ENCODE results near the gene SENP7. TPM values are rescaled to one million over a fixed set of nuclear protein-coding genes. Genes with fewer than 3 reads are reported as not detected.
"Not testable (repeated sequence)": the region's sequence is repeated elsewhere in the genome, so short reads cannot be mapped to it uniquely, and the experiment has no call there.

SENP7 gene
- total and polyA plus RNA-seq, 2 experiments from 2014 or later = 3.5 to 8.2 TPM

DNA sequence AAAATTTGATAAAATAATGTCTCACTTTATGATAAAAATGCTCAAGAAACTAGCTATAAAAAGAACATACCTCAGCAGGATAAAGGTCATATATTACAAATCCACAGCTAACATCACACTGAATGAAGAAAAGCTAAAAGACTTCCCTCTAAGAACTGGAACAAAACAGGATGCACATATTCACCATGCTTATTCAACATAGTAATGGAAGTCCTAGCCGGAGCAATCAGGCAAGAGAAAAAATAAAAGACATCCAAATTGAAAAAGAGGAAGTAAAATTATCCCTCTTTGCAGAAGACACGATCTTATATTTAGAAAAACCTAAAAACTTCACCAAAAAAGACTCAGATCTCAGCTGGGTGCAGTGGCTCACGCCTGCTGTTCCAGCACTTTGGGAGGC lies 34.0 kb downstream of the SENP7 start:
- WGBS, 2 experiments (ENCODE audit: low coverage in 1 of 2, low lambda C conversion rate in 2 of 2, missing lambda C conversion rate in 2 of 2) = 64 to 69% methylated on average over 3 of the region's 3 CpGs
- no peak overlapping the region for H3K9ac ChIP-seq
- H3F3A ChIP-seq (ENCODE audit: insufficient read depth) = no peaks in the 10 kb centered on the region
- H3K4me1 ChIP-seq (ENCODE audit: insufficient read depth) = no peaks in the 10 kb centered on the region
- no peaks in the 10 kb centered on the region for H3K36me3 ChIP-seq (ENCODE audit: low read depth)
- in situ Hi-C loops (cut with MboI) = no loop called here
- H4K20me1 ChIP-seq (ENCODE audit: insufficient read depth) = peaks cover 5% of the 10 kb centered on the region; the same call in 1 of the 2 replicates
- no peak overlapping the region for H3K4me3 ChIP-seq
- no peak overlapping the region for H3K4me2 ChIP-seq (ENCODE audit: unreplicated experiment)
- H3K27me3 ChIP-seq (replicated peaks; ENCODE audit: insufficient read depth) = no peaks in the 10 kb centered on the region
- TF ChIP-seq EZH2 (IDR thresholded peaks at IDR 0.05; ENCODE audit: insufficient read depth, poor library complexity, severe bottlenecking) = no peak
- TF ChIP-seq EZH2phosphoT487 (IDR thresholded peaks at IDR 0.05; ENCODE audit: insufficient read depth, low read depth) = no peak
- H3K27ac ChIP-seq = no peak overlapping the region
- DNase-seq = no peak
- no peaks in the 10 kb centered on the region for H3K9me3 ChIP-seq (ENCODE audit: low read depth)
- no peaks in the 10 kb centered on the region for H3K9me2 ChIP-seq (ENCODE audit: insufficient read depth)
- H2AFZ ChIP-seq = no peak overlapping the region
- H3K79me2 ChIP-seq (ENCODE audit: insufficient read depth) = peaks cover 43% of the 10 kb centered on the region

DNA sequence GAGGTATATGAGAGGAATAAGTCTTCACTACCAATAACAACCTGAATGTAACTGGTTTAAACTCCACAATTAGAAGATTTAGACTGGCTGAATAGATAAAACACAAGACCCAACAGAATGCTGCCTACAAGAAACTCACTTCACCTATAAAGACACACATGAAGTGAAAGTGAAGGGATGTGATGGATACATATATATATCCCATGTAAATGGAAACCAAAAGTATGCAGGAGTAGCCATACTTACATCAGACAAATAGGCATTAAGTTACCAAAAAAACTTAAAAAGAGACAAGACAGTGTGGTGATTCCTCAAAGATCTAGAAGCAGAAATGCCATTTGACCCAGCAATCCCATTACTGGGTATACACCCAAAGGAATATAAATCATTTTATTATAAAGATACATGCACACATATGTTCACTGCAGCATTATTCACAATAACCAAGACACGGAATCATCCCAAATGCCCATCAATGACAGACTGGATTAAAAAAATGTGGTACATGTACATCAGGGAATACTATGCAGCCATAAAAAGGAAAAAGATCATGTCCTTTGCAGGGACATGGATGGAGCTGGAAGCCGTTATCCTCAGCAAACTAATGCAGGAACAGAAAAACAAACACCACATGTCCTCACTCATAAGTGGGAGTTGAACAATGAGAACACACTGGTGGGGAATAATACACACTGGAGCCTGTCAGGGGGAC lies 38.0 kb downstream of the SENP7 start:
- H3K9me3 ChIP-seq (ENCODE audit: low read depth); in situ Hi-C loops (cut with MboI); H3K9me2 ChIP-seq (ENCODE audit: insufficient read depth); H3K4me2 ChIP-seq (ENCODE audit: unreplicated experiment); H4K20me1 ChIP-seq (ENCODE audit: insufficient read depth); H3K4me3 ChIP-seq; H3K36me3 ChIP-seq (ENCODE audit: low read depth); H3K27me3 ChIP-seq (replicated peaks; ENCODE audit: insufficient read depth); H3F3A ChIP-seq (ENCODE audit: insufficient read depth); DNase-seq; H3K9ac ChIP-seq; H3K27ac ChIP-seq; H2AFZ ChIP-seq; H3K4me1 ChIP-seq (ENCODE audit: insufficient read depth): not testable (repeated sequence)
- peaks cover 20% of the 10 kb centered on the region for H3K79me2 ChIP-seq (ENCODE audit: insufficient read depth)
- 90 to 94% methylated on average over 2 of the region's 2 CpGs for WGBS, 2 experiments (ENCODE audit: low coverage in 1 of 2, low lambda C conversion rate in 2 of 2, missing lambda C conversion rate in 2 of 2)

DNA sequence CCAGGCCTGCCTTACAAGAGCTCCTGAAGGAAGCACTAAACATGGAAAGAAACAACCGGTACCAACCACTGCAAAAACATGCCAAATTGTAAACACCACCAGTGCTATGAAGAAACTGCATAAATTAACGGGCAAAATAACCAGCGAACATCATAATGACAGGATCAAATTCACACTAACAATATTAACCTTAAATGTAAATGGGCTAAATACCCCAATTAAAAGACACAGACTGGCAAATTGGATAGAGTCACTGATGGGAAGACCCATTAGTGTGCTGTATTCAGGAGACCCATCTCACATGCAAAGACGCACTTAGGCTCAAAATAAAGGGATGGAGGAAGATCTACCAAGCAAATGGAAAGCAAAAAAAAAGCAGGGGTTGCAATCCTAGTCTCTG lies 44.3 kb downstream of the SENP7 start:
- H3K4me3 ChIP-seq; H3F3A ChIP-seq (ENCODE audit: insufficient read depth); H4K20me1 ChIP-seq (ENCODE audit: insufficient read depth); H2AFZ ChIP-seq; H3K4me1 ChIP-seq (ENCODE audit: insufficient read depth); H3K27ac ChIP-seq; in situ Hi-C loops (cut with MboI); H3K4me2 ChIP-seq (ENCODE audit: unreplicated experiment); H3K9ac ChIP-seq; H3K9me2 ChIP-seq (ENCODE audit: insufficient read depth); H3K9me3 ChIP-seq (ENCODE audit: low read depth); H3K36me3 ChIP-seq (ENCODE audit: low read depth); H3K27me3 ChIP-seq (replicated peaks; ENCODE audit: insufficient read depth); DNase-seq: not testable (repeated sequence)
- 91 to 96% methylated on average over 4 of the region's 4 CpGs for WGBS, 2 experiments (ENCODE audit: low coverage in 1 of 2, low lambda C conversion rate in 2 of 2, missing lambda C conversion rate in 2 of 2)
- 0 out of 2 replicates have a peak, but pooled peaks cover 11% of the 10 kb centered on the region for H3K79me2 ChIP-seq (ENCODE audit: insufficient read depth)

DNA sequence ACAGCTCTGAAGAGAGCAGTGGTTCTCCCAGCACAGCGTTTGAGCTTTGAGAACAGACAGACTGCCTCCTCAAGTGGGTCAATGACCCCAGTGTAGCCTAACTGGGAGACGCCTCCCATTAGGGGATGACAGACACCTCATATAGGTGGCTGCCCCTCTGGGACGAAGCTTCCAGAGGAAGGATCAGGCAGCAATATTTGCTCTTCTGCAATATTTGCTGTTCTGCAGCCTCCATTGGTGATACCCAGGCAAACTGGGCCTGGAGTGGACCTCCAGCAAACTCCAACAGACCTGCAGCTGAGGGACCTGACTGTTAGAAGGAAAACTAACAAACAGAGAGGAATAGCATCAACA lies 45.7 kb downstream of the SENP7 start:
- H3K4me3 ChIP-seq = not testable (repeated sequence)
- WGBS, 2 experiments (ENCODE audit: low coverage in 1 of 2, low lambda C conversion rate in 2 of 2, missing lambda C conversion rate in 2 of 2) = 60 to 64% methylated on average over 3 of the region's 3 CpGs

More for the DNA sequence above, 45.7 kb downstream of the SENP7 start:
- H3K4me1 ChIP-seq (ENCODE audit: insufficient read depth); H3K9ac ChIP-seq; in situ Hi-C loops (cut with MboI); H3K36me3 ChIP-seq (ENCODE audit: low read depth); H3K4me2 ChIP-seq (ENCODE audit: unreplicated experiment); H3K27ac ChIP-seq; H3F3A ChIP-seq (ENCODE audit: insufficient read depth); DNase-seq; H4K20me1 ChIP-seq (ENCODE audit: insufficient read depth); H3K9me3 ChIP-seq (ENCODE audit: low read depth); H3K27me3 ChIP-seq (replicated peaks; ENCODE audit: insufficient read depth); H3K9me2 ChIP-seq (ENCODE audit: insufficient read depth); H2AFZ ChIP-seq: not testable (repeated sequence)
- 0 out of 2 replicates have a peak, but pooled peaks cover 11% of the 10 kb centered on the region for H3K79me2 ChIP-seq (ENCODE audit: insufficient read depth)

Data from GM23248 (cell line).